ENCODE measurements around the gene WNT8B. TPM values are rescaled to one million over a fixed set of nuclear protein-coding genes. Genes with fewer than 3 reads are reported as not detected.

Gene WNT8B
- total and polyA plus RNA-seq, 10 donors, result 0.03 TPM; not detected in 9

DNA sequence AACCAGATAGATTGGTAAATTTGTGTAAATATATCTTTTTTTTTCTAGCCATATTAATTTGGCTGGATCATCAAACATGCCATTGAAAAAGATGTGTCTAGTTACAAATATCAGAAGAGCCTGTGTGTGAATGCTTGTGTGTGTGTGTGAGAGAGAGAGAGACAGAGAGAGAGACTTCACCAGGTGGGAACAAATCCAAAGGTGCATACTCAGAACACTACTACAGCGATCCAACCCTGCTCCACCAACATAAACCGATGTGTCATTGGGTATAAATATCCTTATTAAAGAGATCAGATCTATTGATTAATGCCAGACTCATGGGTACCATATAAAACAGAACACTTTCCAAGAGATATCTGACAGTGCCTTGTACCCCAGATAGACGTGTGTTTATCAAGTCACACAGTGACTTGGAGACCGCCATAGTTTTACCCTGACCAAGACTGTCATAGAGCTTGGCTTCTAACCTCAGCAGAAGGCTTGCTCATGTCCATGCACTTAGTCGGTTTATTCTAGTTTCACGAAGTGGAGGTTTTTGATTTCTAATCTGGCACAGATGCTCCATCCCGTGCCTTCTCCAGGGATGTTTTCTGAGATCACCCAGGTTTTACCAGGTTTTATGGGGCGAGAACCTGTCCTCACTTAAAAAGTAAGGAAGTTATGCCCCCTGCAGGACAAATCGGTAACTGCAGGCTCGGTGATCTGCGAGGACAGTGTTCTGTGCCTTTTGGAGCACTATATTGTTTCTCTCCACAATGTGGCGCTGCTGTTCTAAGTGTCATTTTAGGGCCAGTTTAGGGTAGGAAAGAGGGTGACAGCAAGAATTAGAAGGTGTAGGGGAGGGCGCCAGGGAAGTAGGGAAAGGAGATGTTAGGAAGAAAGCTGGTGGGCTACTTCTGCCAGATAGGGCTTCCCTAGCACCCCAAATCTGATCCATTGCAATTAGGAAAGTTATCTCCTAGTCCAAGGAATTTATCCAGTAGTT, 29.3 kb upstream of the WNT8B start:
- WGBS, 5 donors, result 24 to 28% (median 27%) methylated on average over 13 of the region's 13 CpGs
- TF ChIP-seq POLR2AphosphoS5 (IDR thresholded peaks at IDR 0.05) (peak in 1 of 3 donors; percentile 35), POLR2A (IDR thresholded peaks at IDR 0.05) (no peak), CTCF (IDR thresholded peaks at IDR 0.05 in 8 of 11, conservative IDR thresholded peaks at IDR 0.05 in 3 of 11) (peak; percentile 98 to 100 (median 100))

DNA sequence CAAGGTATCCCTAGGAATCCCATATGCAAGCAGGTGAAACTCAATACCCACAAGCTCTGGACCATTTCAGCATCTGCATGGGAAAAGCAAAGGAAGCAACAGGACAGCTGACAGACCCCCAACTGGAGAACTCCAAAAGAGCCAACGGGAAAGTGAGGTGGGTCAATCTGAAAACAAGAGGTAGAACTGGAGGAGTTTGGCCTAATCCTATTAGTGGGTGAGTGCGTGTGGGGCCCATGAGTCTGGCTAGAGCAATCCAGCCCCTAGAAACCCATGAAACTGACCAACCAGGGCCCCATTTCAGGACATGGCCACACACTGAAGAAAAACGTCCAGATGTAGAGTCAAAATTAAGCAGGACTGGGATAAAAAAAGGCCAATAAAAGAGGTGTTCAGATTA, 26.6 kb upstream of the WNT8B start:
- Histone ChIP-seq H3K4me3 (no peak overlapping the region), H3K9me3 (no peaks in the 10 kb centered on the region), H3K4me1 (no peaks in the 10 kb centered on the region), H3K27ac (no peak overlapping the region), H3K36me3 (no peaks in the 10 kb centered on the region), H3K27me3 (replicated peaks in 1 of 7) (no peaks in the 10 kb centered on the region)
- no peak for DNase-seq
- 70 to 81% (median 76%) methylated on average over 3 of the region's 3 CpGs for WGBS, 5 donors
- intact Hi-C loops (cut with DNase I; ENCODE audit: low total_unique reads), result loop anchor here (5.0 kb wide), 1 partner anchor 81 kb away; the partner anchor contains the start of gene SEC31B
- TF ChIP-seq CTCF (IDR thresholded peaks at IDR 0.05 in 8 of 11, conservative IDR thresholded peaks at IDR 0.05 in 3 of 11) (no peak), POLR2A (IDR thresholded peaks at IDR 0.05) (no peak), POLR2AphosphoS5 (IDR thresholded peaks at IDR 0.05) (no peak)

More for the DNA sequence above, 29.3 kb upstream of the WNT8B start:
- H3K4me3 ChIP-seq, result no peak overlapping the region
- H3K27me3 ChIP-seq (replicated peaks in 1 of 7), result no peaks in the 10 kb centered on the region
- peak; percentile 93 for DNase-seq
- no peaks in the 10 kb centered on the region for H3K4me1 ChIP-seq
- no peak overlapping the region for H3K27ac ChIP-seq
- H3K36me3 ChIP-seq, result no peaks in the 10 kb centered on the region
- H3K9me3 ChIP-seq, result no peaks in the 10 kb centered on the region
- intact Hi-C loops (cut with DNase I; ENCODE audit: low total_unique reads), result loop anchor here (2.0 to 5.0 kb wide), 2 partner anchors 74 to 95 kb away; no protein-coding TSS in a partner anchor

GRCh38 chr10:100438674-100439315, 24.0 kb upstream of the WNT8B start:
- intact Hi-C loops (cut with DNase I; ENCODE audit: low total_unique reads), result loop anchor here (5.0 kb wide), 1 partner anchor 79 kb away; the partner anchor contains the start of gene SEC31B
- H3K36me3 ChIP-seq, result no peaks in the 10 kb centered on the region
- H3K9me3 ChIP-seq, result no peaks in the 10 kb centered on the region
- no peaks in the 10 kb centered on the region for H3K27me3 ChIP-seq (replicated peaks in 1 of 7)
- 86 to 94% (median 92%) methylated on average over 6 of the region's 6 CpGs for WGBS, 5 donors
- no peak overlapping the region for H3K4me3 ChIP-seq
- no peak for DNase-seq
- TF ChIP-seq CTCF (IDR thresholded peaks at IDR 0.05 in 8 of 11, conservative IDR thresholded peaks at IDR 0.05 in 3 of 11) (no peak), POLR2AphosphoS5 (IDR thresholded peaks at IDR 0.05) (no peak), POLR2A (IDR thresholded peaks at IDR 0.05) (no peak)
- no peak overlapping the region for H3K27ac ChIP-seq
- no peaks in the 10 kb centered on the region for H3K4me1 ChIP-seq
